Neural cell (in vitro differentiated cells): ENCODE measurements around the gene CUL3. TPM values are rescaled to one million over a fixed set of nuclear protein-coding genes. Genes with fewer than 3 reads are reported as not detected.
"Not testable (repeated sequence)": the region's sequence is repeated elsewhere in the genome, so short reads cannot be mapped to it uniquely, and the experiment has no call there.

ENCODE experiments used
- H2AFZ ChIP-seq: fragments of 200-600, 300-800 bp; sonication (generic), shearing (Covaris generic); 2 replicates; pipeline ENCODE4 v1.6.0; 2014; ENCODE audit warnings: low read depth, mild to moderate bottlenecking, antibody characterized with exemption, low read length, moderate library complexity
- H3F3A ChIP-seq: fragments of 200-600 bp; shearing (Covaris generic); 2 replicates; pipeline ENCODE4 v1.6.1; 2016; ENCODE audit warnings: mild to moderate bottlenecking, moderate library complexity, mixed read lengths, antibody characterized with exemption, low read length; ENCODE audit not compliant: insufficient read depth, poor library complexity, severe bottlenecking
- H3K27ac ChIP-seq: fragments of 200-600, 300-800 bp; sonication (generic), shearing (Covaris generic); 2 replicates; pipeline ENCODE4 v1.5.1; 2014; ENCODE audit warnings: mild to moderate bottlenecking, low read length, moderate library complexity
- H3K27me3 ChIP-seq: fragments of 300-800, 200-600 bp; sonication (generic), shearing (Covaris generic); 2 replicates; pipeline ENCODE4 v1.6.0; 2014; ENCODE audit warnings: mild to moderate bottlenecking, low read depth, low read length, moderate library complexity; ENCODE audit not compliant: insufficient read depth
- H3K36me3 ChIP-seq: fragments of 300-800, 200-600 bp; sonication (generic), shearing (Covaris generic); 2 replicates; pipeline ENCODE4 v1.5.1; 2014; ENCODE audit warnings: mild to moderate bottlenecking, antibody characterized with exemption, low read length, moderate library complexity; ENCODE audit not compliant: insufficient read depth
- H3K4me2 ChIP-seq: fragments of 300-800, 200-600 bp; sonication (generic), shearing (Covaris generic); 2 replicates; pipeline ENCODE4 v1.6.0; 2014; ENCODE audit warnings: mild to moderate bottlenecking, low read length
- H3K4me3 ChIP-seq: fragments of 300-800, 200-600 bp; sonication (generic), shearing (Covaris generic); 2 replicates; pipeline ENCODE4 v1.5.1; 2014; ENCODE audit warnings: mild to moderate bottlenecking, low read length, moderate library complexity
- H3K79me2 ChIP-seq: fragments of 200-600 bp; shearing (Covaris generic); replicated peaks from 2 replicates; pipeline ENCODE4 v1.6.0; 2014; ENCODE audit warnings: mild to moderate bottlenecking, low read length, moderate library complexity; ENCODE audit not compliant: insufficient read depth
- H3K9ac ChIP-seq: fragments of 300-800, 200-600 bp; sonication (generic), shearing (Covaris generic); 2 replicates; pipeline ENCODE4 v1.6.1; 2016; ENCODE audit warnings: mild to moderate bottlenecking, low read length, mixed read lengths
- H3K9me2 ChIP-seq: fragments of 200-600 bp; shearing (Covaris generic); 2 replicates; pipeline ENCODE4 v1.6.1; 2016; ENCODE audit warnings: mild to moderate bottlenecking, low read length, mixed read lengths; ENCODE audit not compliant: insufficient read depth
- H3K9me3 ChIP-seq: fragments of 200-600, 300-800 bp; sonication (generic), shearing (Covaris generic); 2 replicates; pipeline ENCODE4 v1.6.1; 2016; ENCODE audit warnings: mild to moderate bottlenecking, mixed run types, low read length, moderate library complexity, mixed read lengths
- H4K20me1 ChIP-seq: fragments of 200-600 bp; shearing (Covaris generic); 2 replicates; pipeline ENCODE4 v1.6.1; 2016; ENCODE audit warnings: mild to moderate bottlenecking, mixed run types; ENCODE audit not compliant: insufficient read depth
- CTCF ChIP-seq: fragments of 450-650 bp; IDR thresholded peaks from 2 replicates; pipeline ENCODE4 v1.5.1; 2014; ENCODE audit warnings: antibody characterized with exemption, mild to moderate bottlenecking, moderate library complexity; ENCODE audit not compliant: poor library complexity, severe bottlenecking
- EP300 ChIP-seq: fragments of 450-650 bp; conservative IDR thresholded peaks from 2 replicates; pipeline ENCODE4 v1.6.1; 2014; ENCODE audit warnings: antibody characterized with exemption, mild to moderate bottlenecking, moderate library complexity; ENCODE audit not compliant: poor library complexity, severe bottlenecking
- POLR2AphosphoS5 ChIP-seq: IDR thresholded peaks from 2 replicates; pipeline ENCODE4 v1.6.1; 2012
- RAD21 ChIP-seq: fragments of 450-650 bp; conservative IDR thresholded peaks from 2 replicates; pipeline ENCODE4 v1.6.1; 2014; ENCODE audit warnings: antibody characterized with exemption, mild to moderate bottlenecking, moderate library complexity
- TAF1 ChIP-seq: IDR thresholded peaks from 2 replicates; pipeline ENCODE4 v1.6.1; 2012; ENCODE audit warnings: low read depth
- polyA plus RNA-seq: library from polyadenylated mRNA; depleted of rRNA; stranded (reverse); fragments of >200 nt; gene quantifications from 2 replicates; pipeline ENCODE4 v1.2.3, GENCODE V29; 2014
- TF ChIP-seq, protein P1 (sequence below): IDR thresholded peaks from 2 replicates; pipeline ENCODE4 v1.6.1; 2012; ENCODE audit warnings: borderline replicate concordance

Gene CUL3
- polyA plus RNA-seq, 1 donor from 2014 or later: 53.9 TPM

DNA sequence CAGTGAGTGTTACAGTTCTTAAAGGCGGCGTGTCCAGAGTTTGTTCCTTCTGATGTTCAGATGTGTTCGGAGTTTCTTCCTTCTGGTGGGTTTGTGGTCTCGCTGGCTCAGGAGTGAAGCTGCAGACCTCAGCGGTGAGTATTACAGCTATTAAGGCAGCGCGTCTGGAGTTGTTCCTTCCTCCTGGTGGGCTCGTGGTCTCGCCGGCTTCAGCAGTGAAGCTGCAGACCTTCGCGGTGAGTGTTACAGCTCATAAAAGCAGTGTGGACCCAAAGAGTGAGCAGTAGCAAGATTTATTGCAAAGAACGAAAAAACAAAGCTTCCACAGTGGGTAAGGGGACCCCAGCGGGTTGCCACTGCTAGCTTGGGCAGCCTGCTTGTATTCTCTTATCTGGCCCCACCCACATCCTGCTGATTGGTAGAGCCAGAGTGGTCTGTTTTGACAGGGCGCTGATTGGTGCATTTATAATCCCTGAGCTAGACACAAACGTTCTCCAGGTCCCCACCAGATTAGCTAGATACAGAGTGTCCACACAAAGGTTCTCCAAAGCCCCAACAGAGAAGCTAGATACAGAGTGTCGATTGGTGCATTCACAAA is 17.7 kb upstream of the CUL3 start:
- H3K9me3 ChIP-seq, H2AFZ ChIP-seq, H3K27me3 ChIP-seq: not testable (repeated sequence)

GRCh38 chr2:224601923-224602322 is 16.8 kb upstream of the CUL3 start:
- Histone ChIP-seq H3K4me3 (no peak overlapping the region), H2AFZ (no peak overlapping the region), H3F3A (no peaks in the 10 kb centered on the region), H3K4me2 (no peak overlapping the region), H3K9me3 (no peaks in the 10 kb centered on the region), H3K79me2 (no peaks in the 10 kb centered on the region), H3K36me3 (no peaks in the 10 kb centered on the region), H3K9me2 (no peaks in the 10 kb centered on the region), H3K27ac (no peak overlapping the region), H4K20me1 (no peaks in the 10 kb centered on the region), H3K9ac (no peak overlapping the region), H3K27me3 (no peaks in the 10 kb centered on the region)
- TF ChIP-seq, protein P1, sequence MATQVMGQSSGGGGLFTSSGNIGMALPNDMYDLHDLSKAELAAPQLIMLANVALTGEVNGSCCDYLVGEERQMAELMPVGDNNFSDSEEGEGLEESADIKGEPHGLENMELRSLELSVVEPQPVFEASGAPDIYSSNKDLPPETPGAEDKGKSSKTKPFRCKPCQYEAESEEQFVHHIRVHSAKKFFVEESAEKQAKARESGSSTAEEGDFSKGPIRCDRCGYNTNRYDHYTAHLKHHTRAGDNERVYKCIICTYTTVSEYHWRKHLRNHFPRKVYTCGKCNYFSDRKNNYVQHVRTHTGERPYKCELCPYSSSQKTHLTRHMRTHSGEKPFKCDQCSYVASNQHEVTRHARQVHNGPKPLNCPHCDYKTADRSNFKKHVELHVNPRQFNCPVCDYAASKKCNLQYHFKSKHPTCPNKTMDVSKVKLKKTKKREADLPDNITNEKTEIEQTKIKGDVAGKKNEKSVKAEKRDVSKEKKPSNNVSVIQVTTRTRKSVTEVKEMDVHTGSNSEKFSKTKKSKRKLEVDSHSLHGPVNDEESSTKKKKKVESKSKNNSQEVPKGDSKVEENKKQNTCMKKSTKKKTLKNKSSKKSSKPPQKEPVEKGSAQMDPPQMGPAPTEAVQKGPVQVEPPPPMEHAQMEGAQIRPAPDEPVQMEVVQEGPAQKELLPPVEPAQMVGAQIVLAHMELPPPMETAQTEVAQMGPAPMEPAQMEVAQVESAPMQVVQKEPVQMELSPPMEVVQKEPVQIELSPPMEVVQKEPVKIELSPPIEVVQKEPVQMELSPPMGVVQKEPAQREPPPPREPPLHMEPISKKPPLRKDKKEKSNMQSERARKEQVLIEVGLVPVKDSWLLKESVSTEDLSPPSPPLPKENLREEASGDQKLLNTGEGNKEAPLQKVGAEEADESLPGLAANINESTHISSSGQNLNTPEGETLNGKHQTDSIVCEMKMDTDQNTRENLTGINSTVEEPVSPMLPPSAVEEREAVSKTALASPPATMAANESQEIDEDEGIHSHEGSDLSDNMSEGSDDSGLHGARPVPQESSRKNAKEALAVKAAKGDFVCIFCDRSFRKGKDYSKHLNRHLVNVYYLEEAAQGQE: no peak
- TF ChIP-seq RAD21 (no peak), POLR2AphosphoS5 (no peak)

More for the DNA sequence above, 17.7 kb upstream of the CUL3 start:
- not testable (repeated sequence) for H3K9me2 ChIP-seq, H3K79me2 ChIP-seq, H3K4me2 ChIP-seq, H3K4me3 ChIP-seq, H3K9ac ChIP-seq, H4K20me1 ChIP-seq, H3K27ac ChIP-seq, H3K36me3 ChIP-seq, H3F3A ChIP-seq

DNA sequence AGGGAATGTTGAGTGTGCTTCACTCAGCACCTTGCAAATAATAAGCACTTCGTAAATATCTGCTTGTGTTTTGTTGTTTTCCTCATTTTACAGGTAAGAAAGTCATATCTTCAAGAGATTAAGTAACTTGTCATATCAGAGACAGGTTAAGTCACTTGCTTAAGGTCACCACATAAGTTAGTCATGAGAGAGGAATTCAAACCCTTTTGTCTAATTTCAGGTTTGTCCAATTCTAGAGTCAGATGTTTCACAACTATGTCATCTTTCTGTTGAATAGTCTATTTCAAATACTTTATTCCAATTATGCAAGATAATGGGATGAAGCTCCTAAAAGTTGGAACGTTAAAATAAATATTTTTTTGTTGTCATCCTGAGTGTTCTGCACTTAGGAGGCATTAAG is 13.5 kb upstream of the CUL3 start:
- H3K9me2 ChIP-seq: no peaks in the 10 kb centered on the region
- no peaks in the 10 kb centered on the region for H3K9me3 ChIP-seq
- H3K9ac ChIP-seq: no peak overlapping the region
- no peak overlapping the region for H3K4me3 ChIP-seq
- no peaks in the 10 kb centered on the region for H3K27me3 ChIP-seq
- H2AFZ ChIP-seq: no peak overlapping the region
- no peaks in the 10 kb centered on the region for H3F3A ChIP-seq
- no peaks in the 10 kb centered on the region for H3K79me2 ChIP-seq
- no peaks in the 10 kb centered on the region for H3K36me3 ChIP-seq
- TF ChIP-seq TAF1 (no peak), EP300 (no peak), CTCF (no peak)
- no peak overlapping the region for H3K4me2 ChIP-seq
- no peaks in the 10 kb centered on the region for H4K20me1 ChIP-seq
- H3K27ac ChIP-seq: no peak overlapping the region
